ENCODE results near the gene EXOC7. TPM values are rescaled to one million over a fixed set of nuclear protein-coding genes. Genes with fewer than 3 reads are reported as not detected.

EXOC7 gene
- polyA plus RNA-seq, 4 donors, result 150 to 172 (median 157) TPM

DNA sequence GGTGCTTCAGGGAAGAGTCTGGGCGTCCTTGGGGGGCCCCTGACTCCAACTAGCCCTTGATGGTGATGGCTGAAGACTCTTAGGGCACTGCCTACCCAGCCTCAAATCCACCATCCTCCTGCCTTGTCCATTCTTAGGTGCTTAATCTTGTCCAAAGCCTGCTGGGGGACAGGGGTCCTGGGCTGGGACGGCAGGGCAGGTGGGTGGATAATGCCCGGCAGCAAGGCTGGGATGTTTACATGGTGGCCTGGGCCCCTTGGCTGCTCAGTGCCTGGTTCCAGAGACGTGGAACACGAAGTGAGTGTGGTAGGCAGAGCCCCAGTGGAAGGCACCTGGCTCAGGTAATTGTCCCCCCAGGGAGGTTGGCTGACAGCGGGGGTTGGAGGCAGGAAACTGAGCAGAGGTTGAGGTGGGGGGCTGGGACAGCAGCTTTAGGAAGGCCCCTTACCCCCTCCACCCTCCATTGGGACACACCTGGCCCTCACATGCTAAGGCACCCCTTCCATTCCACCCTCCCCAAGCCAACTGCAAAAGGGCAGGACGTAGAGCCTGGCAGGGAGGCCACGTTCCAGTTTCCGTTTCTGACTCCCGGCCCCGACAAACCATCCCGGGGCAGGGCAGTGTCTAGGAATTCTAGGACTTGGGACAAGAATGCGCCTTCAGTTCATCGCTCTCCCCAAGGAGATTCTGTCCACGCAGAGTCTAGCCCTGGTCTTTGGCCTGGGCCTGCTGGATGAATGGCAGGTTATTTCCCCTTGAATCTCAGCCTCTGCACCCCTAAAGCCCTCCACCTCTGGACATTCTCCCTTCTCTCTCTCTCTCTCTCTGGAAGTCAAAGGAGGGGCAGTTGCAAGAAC lies 35.5 kb upstream of the EXOC7 start:
- DNase-seq (ENCODE audit: low read depth in 4 of 4, low spot score in 3 of 4), result no peak

DNA sequence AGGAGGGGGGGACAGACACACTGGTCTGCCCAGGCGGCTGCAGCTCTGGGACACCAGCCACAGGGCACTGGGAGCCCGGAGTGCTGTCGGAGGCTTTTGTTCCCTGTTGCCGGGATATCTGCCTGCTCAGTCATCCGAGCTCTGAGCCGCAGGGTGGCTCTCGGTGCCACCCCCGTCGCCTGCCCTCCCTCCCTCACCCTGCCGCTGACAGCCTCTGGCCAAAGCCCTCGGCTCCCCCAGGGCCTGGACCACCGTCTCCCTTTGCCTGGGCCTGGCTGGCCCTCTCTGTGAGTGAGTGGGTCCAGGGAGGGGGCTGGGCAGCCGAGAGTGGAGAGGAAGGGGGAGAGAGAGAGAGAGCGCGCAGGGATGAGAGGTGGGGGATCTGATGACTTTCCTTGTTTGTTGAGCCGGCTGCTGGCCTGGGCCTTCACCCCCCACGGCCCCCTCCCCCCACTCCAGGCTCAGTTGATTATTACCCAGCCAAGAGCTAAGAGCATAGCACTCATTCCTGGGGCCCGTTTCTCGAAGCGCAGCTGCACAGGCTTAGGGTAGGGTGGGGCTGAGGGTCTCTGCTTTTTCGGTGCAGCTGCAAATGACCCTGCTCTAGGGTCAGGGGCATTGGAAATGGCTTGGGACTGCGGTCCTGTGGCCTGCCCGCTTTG lies 34.8 kb upstream of the EXOC7 start:
- peak in 1 of 4 donors; percentile 61 for DNase-seq (ENCODE audit: low read depth in 4 of 4, low spot score in 3 of 4)

GRCh38 chr17:76137351-76138233 lies 34.0 kb upstream of the EXOC7 start:
- no peak for DNase-seq (ENCODE audit: low read depth in 4 of 4, low spot score in 3 of 4)

- no peak for DNase-seq (ENCODE audit: low read depth in 4 of 4, low spot score in 3 of 4)
These were observed 33.4 kb upstream of the EXOC7 start for GRCh38 chr17:76137001-76137350.

DNA sequence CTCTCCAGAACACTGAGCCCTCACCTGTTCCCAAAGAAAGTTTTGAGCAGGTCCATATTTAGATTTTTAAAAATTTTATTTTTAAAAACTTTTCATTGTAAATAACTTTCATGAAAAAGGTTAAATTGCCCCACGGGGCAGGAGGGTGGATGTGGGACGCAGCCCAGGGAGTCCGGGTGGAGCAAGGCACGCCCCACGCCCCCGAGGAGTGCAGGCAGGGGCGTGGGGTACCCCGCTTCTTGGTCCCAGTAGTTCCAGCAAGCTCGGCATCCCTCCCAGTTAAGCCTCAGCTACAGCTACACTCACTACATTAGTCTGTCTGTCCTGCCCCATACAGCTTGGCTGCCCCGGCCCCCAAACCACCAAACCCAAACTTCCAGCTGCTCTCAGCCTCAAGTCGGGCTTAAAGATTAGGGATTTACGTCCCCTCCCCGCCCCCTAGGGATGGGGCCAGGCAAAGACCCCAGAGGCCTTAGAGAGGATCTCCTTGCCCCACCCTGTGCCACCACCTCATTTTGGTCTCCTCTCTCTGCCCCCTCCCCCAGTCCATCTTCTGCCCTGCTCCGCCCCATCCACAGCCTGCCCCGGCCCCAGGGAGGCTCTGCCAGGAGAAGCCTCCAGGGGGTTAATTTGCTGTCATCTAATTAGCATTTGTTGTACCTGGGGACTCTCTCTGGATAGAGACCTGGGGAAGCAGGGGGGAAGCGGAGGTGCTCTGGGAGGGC lies 32.9 kb upstream of the EXOC7 start:
- DNase-seq (ENCODE audit: low read depth in 4 of 4, low spot score in 3 of 4), result no peak

GRCh38 chr17:76135810-76136188 lies 32.2 kb upstream of the EXOC7 start:
- DNase-seq (ENCODE audit: low read depth in 4 of 4, low spot score in 3 of 4), result no peak

GRCh38 chr17:76134911-76135809 lies 31.6 kb upstream of the EXOC7 start:
- no peak for DNase-seq (ENCODE audit: low read depth in 4 of 4, low spot score in 3 of 4)

DNA sequence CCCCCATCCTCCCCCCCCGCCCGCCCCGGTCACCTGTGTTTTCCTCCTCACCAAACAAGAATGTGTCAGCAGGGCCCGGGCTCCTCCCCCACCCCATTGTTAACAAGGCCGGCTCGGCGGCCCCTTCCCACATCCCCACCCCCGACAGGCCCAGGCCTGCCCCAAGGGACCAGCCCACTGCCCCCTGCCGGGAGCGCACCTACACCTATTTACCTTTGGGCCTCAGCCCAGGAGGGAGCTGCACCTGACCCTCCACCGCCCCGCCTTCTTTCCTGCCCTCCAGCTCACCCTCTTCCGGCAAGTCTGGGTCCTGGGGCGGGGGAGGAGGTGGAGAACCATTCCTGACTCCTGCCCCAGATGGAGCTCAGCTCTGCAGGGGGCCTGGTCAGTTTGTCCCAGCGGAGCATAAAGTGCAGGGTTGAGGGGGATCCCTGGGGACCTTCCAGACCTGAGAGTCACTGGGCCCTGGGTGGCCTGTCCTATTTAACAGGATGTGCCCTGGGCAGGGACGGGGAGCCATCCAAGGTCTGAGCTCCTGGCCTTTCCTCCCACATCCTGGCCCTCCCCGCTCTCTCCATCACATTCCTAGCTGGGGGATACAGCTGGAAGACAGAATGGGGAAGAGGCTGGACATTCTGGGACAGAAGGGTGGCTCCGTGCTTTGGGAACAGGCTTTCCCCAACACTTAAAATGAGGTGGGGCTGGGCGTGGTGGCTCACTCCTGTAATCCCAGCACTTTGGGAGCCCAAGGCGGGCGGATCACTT lies 29.2 kb upstream of the EXOC7 start:
- no peak for DNase-seq (ENCODE audit: low read depth in 4 of 4, low spot score in 3 of 4)

- no peak for DNase-seq (ENCODE audit: low read depth in 4 of 4, low spot score in 3 of 4)
These were observed 28.3 kb upstream of the EXOC7 start for GRCh38 chr17:76131692-76132573.

DNA sequence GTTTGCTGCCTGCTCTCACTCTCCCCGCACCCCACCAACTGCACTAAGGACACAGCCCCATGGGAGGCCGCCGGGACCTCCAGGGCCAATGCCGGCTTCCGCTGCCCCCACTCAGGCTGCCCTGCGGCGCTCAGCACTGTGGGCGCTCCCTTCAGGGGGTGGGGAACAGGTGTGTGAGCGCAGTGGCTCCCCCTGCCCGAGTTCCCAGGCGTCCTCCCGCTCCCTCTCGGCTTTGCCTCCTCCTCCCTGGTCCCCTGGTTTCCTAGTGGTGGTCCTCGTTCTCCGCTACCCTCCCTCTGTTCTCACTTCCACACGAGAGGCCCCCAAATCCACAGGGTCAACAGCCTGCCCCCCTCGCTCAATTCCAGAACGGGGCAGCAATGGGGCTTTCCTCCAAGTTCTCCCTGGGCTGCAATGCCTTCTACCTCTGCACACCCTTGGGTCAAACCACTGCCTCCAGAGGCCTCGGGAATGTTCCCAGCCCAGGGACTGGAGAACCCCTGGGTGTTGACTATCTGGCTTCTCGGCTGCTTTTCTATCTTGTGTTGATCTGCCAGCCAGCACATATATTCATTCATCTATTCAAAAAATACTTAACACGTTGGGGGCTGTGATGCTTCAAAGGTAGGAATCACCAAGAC lies 27.6 kb upstream of the EXOC7 start:
- DNase-seq (ENCODE audit: low read depth in 4 of 4, low spot score in 3 of 4), result no peak

DNA sequence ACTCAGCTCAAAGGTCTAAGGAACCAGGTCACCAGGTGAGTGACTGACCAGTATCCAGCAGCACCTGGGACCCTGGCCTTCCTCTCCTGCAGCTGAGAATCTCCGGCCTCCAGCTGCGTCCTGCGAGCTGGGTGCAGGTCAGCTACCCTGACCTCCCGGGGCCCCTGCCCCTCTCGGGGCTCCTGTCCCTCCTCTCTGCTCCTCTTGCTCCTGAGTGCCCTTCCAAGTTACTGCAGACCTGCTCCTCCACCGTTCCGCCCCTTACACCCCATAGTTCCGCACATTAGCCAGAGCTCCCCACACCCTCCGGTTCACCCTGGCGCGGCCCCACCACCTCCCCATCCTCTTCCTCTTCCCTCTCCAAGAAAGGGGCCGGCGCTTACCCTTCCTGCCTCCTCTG lies 26.9 kb upstream of the EXOC7 start:
- no peak for DNase-seq (ENCODE audit: low read depth in 4 of 4, low spot score in 3 of 4)

DNA sequence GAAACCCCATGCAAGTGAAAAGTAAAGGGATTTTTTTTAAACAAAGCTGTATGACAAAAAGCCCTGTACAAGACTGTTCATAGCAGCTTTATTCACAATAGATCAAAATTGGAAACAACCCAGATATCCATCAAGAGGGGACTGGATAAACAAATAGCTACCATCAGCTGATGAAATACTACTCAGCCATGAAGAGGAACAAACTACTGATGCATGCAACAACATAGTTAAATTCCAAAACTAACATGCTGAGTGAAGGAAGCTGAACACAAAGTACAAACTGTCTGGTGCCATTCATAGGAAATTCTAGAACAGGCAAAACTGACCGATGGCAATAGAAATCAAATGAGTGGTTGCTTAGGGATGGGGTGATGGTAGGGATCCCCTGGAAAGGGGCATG lies 22.3 kb upstream of the EXOC7 start:
- no peak for DNase-seq (ENCODE audit: low read depth in 4 of 4, low spot score in 3 of 4)

- DNase-seq (ENCODE audit: low read depth in 4 of 4, low spot score in 3 of 4), result no peak
These were observed 21.7 kb upstream of the EXOC7 start for GRCh38 chr17:76125391-76125675.

GRCh38 chr17:76124582-76125390 lies 21.2 kb upstream of the EXOC7 start:
- no peak for DNase-seq (ENCODE audit: low read depth in 4 of 4, low spot score in 3 of 4)

DNA sequence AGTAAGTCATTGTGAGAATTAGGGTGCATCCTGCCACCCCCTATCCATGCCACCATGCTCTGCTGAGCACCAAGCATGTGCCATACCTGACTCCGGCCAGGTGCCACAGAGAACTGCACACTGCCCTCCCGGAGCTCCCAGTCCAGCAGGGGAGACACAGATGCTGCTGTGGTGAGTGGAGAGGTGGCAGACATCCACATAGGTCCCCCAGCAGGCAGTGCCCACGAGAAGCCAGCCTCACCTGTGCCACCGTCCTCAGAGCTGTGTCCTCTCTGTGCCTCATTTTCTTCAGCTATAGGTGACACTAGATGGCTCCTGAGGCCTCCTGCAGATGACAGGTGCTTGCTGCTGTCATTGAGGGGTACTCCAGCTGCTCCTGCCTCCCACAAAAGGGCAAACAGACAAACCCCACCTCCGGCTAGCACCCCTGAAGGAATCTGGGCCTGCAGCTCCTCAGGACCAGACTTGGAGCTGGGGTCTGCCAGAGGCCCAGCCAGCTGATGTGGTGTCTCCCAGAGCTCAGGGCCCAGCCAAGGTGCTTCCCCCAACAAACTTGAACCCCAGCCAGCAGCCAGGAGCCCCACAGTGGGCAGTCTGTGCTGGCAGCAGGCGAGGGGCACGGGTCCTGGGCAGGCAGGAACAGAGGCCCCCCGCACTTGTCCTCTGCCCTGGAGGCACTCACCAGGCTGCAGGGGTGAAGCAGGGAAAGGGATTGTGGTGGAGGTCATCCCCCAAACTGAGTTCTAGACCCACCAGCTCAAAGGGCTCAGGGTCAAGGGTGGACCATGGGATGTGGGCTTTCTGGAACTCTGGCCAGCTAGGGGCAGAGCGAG lies 20.4 kb upstream of the EXOC7 start:
- no peak for DNase-seq (ENCODE audit: low read depth in 4 of 4, low spot score in 3 of 4)

- no peak for DNase-seq (ENCODE audit: low read depth in 4 of 4, low spot score in 3 of 4)
These were observed 19.6 kb upstream of the EXOC7 start for GRCh38 chr17:76123191-76123499.
